HL-60/S4 (cell line): Measurements from ENCODE around the gene URM1.
"Not testable (repeated sequence)": the region's sequence is repeated elsewhere in the genome, so short reads cannot be mapped to it uniquely, and the experiment has no call there.

Source experiments
- in situ Hi-C: fragments of 300-500 bp; cut with MboI; formaldehyde crosslinking; loops from 2 replicates; pipeline ENCODE4 v1.14.3; 2022; ENCODE audit warnings: low sequenced_read_pairs

The URM1 gene

DNA sequence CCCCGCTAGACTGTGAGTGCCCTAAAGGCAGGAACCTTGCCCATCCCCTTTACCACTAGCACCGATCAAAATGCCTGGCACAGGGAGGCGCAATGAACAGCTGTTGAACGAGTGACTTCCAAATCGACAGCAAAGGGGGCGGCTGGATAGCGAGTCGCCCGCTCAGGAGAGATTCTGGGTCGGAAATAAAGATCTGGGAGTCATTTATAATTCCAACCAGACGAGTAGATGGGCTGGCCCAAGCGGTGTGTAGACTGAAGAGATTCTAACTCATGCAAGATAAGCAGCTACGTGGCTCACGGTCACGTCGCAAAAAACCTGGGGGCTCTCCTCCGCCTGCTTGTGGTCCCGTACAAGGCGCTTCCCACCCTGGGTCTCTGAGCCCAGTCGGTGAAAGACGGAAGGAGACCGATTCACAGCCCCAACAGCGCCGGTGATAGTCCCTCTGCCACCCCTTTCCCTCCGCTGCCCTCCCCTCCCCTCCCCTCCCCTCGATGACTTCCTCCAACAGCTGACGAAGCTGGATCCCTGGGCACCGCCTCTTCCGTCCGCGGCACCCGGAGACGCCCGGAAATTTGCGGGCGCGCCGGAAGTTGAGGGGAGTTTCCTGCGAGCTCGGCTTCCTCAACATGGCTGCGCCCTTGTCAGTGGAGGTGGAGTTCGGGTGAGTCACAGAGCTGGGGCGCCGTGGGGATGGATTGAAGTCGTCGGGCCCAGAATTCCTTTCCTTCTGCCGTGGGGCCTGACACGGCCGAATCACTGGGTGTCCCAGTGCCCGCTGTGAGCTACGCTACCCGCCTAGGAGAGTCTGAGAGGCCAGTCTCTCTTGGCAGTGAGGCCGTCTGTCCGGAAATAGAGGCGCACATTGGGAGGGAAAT is at the start of gene URM1:
Gene URM1 (plus strand): TSS at position 623 of the 878 bp plus-strand sequence. CDS start 7 bp downstream, at position 630.
- in situ Hi-C loops: no loop called here

DNA sequence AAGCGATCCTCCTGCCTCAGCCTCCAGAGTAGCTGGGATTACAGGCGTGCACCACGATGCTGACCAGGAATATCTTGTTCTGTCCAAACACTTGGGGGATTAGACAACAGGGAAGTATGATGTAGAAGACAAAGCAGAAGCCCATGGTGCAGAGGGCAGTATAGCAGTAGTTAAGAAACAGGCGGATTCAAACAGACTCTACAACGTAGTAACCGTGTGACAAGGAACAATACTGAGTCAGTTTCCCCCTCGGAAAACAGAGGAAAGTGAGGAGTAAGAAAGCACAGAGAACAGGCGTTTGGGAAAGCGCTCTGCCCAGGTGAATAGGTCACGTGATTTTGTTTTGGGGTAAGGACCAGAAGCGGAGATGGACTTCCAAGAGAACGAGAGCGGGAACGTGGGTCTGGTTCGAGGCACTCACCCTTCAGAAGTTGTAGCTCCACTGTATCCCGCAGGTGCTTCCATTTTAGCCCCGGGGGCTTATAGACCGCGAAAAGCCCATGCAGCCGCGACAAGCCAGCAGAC is 49.2 kb upstream of the URM1 start:
- in situ Hi-C loops: no loop called here

DNA sequence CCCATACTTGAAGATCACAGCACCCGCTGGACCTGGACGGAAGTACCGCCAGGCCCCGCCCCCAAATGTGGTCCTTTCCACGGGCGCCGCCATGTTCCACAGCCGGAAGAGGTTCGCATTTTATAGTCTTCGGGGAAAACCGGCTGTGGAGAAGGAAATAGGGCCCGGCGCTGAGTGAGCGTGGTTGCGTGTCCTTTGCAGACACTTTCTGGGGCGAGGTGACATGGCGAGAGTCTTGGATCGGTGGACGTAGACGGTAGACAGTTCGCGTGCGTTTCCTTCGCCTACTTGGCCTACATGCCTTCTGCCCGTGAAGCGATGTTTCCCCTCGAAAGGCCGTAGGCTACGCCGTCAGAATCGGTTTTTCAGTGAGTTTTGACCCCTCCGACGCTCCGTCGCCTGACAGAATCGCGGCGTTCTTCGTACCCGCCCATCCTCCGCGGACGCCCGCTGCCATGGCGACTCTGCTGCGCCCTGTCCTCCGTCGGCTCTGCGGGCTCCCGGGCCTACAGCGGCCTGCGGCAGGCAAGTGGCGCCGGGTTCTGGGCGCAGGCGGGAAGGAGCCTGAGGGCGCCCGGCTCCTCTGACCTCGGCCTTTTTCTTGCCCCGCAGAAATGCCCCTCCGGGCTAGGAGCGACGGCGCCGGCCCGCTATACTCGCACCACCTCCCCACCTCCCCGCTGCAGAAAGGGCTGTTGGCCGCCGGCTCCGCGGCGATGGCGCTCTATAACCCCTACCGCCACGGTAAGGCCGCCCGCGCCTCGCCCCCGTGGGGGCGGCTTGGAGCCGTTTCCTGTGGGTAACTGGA is 48.6 kb upstream of the URM1 start, which contains the start of the genes COQ4 and TRUB2:
Gene COQ4 (plus strand): TSS at position 436 of the 808 bp plus-strand sequence. CDS start 20 bp downstream, at position 456.
Gene TRUB2 (minus strand): TSS at position 44 of the 808 bp plus-strand sequence. CDS start 39 bp downstream, at position 5.
- in situ Hi-C loops: no loop called here

DNA sequence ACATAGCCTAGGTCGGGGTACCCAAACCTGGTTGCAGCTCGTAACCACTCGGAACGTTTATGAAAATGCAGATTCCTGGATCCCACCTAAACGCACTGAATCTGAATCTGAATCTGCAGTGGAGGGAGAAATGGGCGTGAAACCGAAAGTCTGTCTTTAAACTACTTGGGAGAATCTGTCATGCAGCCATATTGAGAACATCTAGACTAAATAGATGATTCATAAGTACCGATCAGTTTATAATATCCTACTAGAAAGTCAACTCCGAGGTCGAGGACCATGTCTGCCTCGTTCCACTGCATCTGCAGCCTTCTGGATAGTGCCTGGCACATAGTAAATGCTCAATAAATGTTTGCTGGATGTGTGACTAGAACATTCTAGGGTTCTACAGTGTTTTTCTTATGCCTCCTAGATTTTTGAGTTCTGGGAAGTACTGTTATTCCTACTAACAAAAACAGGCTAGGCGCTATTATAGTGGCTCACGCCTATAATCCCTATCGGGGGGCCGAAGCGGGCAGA is 47.9 kb upstream of the URM1 start:
- in situ Hi-C loops: no loop called here

DNA sequence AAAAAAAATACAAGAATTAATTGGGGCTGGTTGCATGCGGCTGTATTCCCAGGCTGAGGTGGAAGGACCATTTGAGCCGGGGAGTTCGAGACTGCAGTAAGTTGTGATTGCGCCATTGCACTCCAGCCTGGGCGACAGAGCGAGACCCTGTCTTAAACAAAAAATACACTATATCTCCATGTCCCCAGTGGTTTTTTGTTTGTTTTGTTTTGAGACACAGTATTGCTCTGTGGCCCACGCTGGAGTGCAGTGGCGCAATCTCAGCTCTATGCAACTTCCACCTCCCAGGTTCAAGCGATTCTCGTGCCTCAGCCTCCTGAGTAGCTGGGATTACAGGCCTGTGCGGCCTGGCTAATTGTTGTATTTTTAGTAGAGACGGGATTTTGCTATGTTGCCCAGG is 47.4 kb upstream of the URM1 start:
- in situ Hi-C loops: no loop called here

DNA sequence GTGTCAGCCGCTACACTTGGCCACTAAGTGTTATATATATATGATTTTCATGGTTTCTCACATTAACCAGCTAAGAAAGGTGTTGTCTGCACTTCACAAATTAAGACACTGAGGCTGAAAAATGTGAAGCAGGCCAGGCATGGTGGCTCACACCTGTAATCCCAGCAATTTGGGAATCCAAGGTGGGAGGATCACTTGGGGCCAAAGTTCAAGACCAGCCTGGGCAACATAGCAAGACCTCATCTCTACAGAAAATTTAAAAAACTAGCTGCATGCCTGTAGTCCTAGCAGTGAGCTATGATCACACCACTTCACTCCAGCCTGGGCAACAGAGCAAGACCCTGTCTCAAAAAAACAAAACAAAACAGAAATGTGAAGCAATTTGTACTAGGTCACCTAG is 46.8 kb upstream of the URM1 start:
- in situ Hi-C loops: no loop called here

DNA sequence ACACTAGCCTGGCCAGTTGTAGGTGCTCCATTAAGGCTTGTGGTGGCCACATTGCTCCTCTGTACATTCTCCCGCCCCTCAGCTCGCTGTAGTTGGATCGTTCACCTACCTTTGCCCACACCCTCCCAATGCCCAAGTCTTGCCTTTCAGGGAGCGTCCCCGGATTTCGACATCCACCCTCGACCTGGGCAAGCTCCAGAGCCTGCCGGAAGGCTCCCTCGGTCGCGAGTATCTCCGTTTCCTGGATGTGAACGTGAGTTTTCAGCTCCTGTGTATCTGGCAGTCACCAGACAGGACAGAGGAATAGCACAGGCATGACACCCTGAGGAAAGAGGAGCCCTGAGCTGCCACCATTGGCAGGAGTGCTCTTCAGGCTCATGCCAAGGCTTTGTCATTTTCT is 45.5 kb upstream of the URM1 start:
- in situ Hi-C loops: no loop called here

DNA sequence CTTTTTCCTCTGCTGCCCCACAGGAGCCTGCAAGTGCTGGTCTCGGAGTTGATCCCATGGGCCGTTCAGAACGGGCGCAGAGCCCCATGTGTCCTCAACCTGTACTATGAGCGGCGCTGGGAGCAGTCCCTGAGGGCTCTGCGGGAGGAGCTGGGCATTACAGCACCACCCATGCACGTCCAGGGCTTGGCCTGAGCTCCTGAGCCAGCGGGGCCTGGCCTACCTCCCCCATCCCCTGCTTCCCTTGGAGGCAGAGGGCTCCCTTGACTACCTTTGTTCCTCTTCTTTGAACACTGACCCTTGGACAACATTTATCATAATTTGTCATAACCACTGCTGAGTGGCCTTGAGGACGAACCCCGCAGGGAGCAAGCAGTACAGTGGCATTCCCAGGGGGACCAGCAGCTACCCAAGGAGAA is 37.7 kb upstream of the URM1 start:
- in situ Hi-C loops: no loop called here

DNA sequence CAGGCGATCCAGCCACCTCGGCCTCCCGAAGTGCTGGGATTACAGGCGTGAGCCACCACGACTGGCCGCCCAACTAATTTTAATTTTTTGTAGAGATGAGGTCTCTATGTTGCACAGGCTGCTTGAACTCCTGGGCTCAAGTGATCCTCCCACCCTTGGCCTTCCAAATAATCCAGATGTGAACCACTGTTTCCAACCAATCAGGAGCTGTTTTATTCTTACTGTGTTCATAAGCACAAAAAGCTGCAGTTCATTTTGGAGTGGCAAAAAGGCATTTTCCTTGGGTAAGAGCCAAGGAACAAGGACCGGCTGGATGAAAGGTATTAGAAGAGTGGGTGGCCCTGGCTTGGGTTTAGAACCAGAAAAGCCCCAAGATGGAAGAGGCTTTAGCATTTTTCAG is 36.0 kb upstream of the URM1 start:
- in situ Hi-C loops: no loop called here

DNA sequence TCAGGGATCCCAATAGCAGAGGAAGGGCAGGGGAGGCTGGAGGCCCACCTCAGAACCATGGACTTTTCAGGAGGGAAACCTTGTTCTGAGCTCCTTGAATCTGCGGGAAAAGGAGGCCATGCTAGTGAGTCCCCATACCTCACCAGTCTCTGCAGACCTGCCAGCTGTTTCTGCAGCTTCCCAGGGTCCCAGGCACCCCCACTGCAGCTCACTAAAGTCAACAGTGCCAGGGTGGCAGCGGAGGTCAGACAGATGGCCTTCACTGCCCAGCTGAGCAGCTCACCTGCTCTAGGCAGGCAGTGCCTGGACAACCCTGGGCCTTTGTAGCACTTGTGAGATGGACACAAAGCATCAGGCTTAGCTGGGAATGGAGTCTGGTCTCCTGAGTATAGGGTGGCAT is 35.3 kb upstream of the URM1 start:
- in situ Hi-C loops: no loop called here

DNA sequence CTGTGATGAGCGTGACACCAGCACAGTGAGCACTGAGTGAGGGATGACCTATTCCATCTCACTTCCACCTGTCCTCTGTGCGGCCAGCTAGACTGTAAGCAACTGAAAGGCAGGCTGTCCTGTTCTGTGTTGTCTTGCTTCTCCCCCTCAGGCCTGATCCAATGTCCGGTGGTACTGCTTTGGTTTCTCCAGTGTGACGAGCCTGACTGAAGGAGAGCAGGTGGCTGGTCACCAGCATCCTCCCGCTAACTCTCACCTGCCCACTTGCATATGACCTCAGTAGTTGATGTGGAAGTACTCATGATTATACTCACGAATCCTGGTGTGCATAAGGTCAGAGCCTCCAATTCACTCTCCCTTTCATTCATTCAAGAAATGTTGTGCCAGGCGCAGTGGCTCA is 33.2 kb upstream of the URM1 start:
- in situ Hi-C loops: no loop called here

DNA sequence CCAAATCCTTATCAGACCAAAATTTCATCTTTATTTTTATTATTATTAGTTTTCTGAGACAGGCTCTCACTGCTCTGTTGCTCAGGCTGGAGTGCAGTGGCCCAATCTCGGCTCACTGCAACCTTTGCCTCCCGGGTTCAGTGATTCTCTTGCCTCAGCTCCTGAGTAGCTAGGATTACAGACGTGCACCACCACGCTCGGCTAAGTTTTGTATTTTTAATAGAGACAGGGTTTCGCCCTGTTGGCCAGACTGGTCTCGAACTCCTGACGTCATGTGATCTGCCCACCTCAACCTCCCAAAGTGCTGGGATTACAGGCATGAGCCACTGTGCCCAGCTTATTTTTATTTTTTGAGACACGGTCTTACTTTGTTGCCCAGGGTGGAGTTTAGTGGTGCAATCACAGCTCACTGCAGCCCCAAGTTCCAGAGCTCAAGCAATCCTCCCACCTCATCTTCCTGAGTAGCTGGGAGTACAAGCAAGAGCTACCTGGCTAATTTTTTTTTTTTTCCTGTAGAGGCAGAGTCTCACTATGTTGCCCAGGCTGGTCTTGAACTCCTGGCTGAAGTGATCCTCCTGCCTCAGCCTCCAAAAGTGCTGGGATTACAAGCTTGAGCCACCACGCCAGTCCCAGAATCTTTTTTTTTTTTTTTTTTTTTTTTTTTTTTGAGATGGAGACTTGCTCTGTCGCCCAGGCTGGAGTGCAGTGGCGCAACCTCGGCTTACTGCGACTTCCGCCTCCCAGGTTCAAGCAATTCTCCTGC is 32.1 kb upstream of the URM1 start:
- in situ Hi-C loops: not testable (repeated sequence)

DNA sequence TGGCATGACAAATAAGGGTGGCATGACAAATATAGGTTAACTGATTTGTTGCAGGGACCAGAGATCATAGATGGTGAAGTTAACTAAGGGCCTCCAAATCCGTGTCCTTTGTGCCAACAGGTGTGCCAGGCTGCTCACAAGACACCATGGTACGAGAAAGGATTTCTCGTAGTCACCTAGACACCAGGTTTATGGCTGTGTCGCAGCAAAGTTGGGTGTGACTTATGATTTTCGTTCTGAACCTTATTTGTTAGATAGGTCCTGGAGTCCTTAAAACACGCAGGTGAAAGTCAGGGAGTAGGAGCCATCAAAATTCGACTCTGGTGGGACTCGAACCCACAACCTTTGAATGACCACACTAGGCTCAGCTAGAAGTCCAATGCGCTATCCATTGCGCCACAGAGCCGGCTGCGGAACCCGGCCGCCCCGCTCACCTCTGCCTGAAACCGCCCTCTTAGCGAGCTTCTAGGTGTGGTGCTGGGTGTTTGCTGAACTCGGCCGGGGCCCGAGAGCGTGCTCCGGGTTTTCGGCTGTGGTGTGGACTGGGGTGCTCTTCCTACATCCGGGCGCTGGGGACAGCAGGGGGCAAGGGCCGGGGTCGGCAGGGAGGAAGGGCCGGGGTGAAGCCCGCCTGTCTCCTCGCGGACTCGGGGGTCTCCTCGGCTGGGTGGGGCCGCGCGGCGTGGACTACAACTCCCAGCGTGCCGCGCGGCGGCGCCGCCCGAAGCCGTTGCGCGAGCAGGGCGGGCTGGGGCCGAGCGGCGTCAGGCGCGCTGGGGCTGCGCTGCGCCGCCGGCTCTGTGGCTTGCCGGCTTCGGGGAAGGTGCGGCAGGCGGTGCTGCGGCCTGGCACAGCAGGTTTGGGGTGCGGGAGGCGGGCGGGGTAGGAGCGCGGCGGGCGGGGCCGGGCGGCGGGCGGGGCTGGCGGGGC is 31.1 kb upstream of the URM1 start, which contains the start of gene SLC27A4:
Gene SLC27A4 (plus strand): TSS at position 767 of the 930 bp plus-strand sequence. CDS start 2,606 bp downstream, outside the sequence.
- in situ Hi-C loops: no loop called here

DNA sequence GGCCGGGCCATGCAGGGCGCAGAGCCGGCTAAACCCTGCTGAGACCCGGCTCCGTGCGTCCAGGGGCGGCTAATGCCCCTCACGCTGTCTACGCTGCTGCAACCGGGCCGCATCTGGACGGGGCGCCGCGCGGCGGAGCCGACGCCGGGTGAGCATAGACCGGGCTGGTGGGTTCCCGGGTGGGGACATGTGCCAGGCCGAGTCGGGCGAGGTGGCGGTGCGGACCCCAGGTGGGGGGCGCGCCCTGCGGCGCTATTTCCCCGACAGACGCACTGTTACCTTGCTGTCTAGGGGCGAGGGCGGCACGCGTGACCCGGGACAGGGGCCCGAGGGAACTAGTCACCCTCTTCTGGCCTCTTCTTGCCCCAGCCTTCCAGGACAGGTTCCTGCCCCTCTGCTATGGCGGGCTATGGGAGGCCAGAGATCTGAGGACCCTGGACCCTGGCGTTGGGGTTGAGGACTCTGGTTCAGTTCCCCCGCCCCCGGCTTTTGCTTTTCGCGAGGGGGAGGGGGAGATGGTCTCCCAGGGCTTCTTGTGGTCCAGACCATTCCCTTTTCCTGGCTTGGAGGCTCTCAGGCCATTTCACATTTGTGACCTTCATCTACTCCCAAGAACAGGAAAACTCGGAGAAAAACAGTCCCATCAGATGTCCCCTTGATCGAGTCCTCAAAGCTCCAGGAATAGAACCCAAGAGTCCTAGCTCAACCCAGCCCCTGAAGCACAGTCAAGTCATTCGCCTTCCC is 30.3 kb upstream of the URM1 start:
- in situ Hi-C loops: no loop called here

DNA sequence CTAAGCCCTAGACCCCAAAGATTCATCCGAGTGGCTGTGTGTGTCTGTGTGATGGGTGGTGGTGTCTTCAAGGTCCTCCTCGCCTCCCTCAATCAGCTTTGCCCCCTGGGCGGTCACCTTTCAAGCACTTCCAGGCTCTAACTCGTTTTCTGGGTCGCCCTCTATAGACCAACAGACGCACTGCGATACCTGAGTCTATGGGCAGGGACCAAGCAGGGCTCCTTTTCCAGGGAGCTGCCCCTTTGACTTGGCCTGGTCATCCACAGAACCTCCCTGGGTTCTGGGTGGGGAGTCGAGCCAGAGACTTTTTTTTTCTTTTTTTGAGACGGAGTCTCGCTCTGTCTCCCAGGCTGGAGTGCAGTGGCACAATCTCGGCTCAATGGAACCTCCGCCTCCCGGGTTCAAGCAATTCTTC is 29.7 kb upstream of the URM1 start:
- in situ Hi-C loops: no loop called here

DNA sequence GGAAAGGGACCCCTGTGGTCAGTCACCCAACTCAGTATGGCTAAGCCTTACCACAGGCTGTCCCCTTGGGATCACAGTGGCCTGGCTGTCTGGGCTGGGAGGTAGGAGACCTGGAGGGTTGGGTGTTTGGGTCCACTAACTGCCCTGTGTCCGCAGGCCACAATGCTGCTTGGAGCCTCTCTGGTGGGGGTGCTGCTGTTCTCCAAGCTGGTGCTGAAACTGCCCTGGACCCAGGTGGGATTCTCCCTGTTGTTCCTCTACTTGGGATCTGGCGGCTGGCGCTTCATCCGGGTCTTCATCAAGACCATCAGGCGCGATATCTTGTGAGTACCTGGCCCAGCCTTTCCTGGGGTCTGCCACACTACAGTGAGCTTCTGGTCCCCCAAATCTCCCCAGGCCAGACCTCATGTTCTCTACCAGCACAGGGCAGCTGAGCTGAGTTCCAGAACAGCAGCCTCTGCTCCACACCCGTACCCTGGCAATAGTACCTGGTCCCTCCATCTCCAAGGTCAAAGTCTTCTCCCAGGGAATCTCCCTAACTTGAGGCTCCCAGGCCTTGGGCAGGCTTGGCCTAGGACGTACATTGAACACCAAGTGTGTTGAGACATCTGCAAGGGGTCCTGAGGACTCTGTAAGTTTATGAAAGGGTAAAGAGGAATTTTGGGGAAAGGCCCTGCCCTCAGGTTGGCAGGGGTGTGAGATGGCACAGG is 28.0 kb upstream of the URM1 start:
- in situ Hi-C loops: no loop called here

DNA sequence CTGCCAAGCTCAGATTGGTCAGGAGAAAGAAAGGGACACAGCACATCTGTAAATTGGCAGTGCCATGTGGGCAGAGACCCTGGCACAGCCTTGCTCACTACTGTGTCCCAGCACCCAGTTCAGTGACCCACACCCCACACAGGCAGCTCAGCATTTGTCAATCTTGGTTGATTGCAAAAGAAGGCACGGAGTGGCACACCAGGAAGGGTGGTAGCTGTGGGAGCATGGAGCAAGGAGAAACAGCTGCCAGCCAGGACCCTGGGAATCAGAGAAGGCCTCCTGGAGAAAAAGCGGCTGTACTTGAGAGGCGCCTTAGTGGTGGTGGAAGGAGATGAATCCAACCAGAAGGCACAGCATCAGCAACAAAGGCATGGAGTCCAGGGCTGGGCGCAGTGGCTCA is 27.3 kb upstream of the URM1 start:
- in situ Hi-C loops: no loop called here
